GM21367 (cell line): ENCODE results near the gene IRF4.
"Not testable (repeated sequence)": the region's sequence is repeated elsewhere in the genome, so short reads cannot be mapped to it uniquely, and the experiment has no call there.

Experiments
- ATAC-seq: cut with Tn5 transposase; IDR thresholded peaks from one replicate; pipeline ENCODE4 v1.9.1; 2021; ENCODE audit not compliant: unreplicated experiment

The IRF4 gene

GRCh38 chr6:411402-412145 lies 20.0 kb downstream of the IRF4 start:
- no peak for ATAC-seq

DNA sequence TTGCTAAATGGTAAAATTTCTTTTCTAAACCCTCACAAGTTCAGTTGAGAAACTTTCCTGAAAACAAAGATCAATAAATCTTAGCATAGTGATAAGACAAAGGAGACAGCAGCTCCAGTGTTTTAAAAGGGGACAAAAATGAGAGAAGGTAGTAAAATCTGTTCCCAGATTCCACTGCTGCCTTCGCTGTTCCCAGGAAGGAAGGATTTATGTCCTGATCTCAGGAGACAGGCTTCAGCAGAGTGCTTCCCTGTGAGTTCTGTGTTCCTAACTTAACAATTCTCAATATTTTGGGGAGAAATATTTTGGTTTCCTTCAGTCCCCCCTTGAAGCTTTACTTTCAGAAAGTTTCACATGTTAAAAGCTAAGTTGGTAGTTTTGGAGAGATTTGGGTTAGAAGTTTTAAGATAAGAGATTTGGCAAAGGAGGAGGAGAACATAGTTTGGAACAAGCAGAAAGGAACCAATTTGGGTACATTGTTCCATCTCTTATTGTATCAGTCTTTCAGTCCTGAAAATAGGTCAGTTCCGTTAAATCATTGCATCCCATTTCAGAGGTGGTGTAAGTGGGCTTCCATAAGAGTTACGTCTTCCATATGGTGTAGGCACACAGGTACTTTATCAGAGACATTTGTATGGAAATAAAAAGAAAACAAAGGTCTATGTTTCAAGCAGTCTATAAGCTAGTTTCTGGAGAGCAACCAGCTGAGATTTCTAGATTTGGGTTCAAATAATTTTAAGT lies 20.8 kb downstream of the IRF4 start:
- ATAC-seq, result no peak

DNA sequence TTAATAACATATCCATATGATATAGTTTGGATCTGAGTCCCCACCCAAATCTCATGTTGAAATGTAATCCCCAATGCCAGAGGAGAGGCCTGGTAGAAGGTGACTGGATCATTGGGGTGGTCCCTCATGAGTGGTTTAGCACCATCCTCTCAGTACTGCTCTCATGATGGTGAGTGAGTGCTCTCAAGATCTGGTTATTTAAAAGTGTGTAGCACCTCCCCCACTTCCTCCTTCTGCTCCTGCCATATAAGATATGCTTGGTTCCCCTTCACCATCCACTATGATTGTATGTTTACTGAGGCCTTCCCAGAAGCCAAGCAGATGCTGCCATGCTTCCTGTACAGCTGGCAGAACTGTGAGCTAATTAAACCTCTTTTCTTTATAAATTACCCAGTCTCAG lies 22.9 kb downstream of the IRF4 start:
- ATAC-seq, result no peak

GRCh38 chr6:415087-415486 lies 23.5 kb downstream of the IRF4 start:
- ATAC-seq, result no peak

GRCh38 chr6:421211-421610 lies 29.7 kb downstream of the IRF4 start:
- no peak for ATAC-seq

- peak; percentile 79 for ATAC-seq
These were observed 31.0 kb downstream of the IRF4 start for GRCh38 chr6:422433-423054.

DNA sequence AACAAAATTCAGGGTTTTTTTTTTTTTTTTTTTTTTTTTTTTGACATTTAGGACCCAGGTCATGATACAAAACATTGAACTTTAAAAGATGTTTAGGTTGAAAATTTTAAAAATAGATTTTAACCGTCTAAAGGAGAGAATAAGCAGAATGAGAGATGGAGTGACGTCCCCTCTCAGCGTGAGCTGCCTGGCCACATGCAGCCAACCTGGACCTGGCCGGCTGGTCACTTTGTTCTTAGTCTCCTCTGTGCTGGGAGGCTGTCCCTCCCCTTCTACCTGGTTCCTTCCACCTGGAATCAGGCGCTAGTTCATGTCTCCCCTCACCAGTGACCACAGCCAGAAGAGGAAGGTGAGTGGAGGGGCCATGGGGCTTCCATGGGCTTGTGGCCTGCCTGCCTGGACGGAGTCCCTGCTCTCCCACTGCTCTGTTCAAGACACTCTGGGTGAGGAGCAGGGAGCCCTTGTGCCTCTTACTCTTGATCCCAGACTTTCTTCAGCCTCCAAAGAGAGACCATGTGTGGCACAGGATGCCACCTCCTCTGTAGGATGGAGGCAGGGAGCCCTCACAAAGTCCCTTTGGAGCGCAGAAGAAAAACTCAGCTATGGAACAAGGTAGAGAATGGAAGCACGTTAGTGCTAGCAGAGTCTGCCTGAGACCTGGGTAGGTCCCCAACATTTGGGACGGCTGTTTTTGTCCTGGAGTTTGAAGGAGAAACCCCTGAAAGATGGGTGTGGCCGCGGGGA lies 31.7 kb downstream of the IRF4 start:
- no peak for ATAC-seq

DNA sequence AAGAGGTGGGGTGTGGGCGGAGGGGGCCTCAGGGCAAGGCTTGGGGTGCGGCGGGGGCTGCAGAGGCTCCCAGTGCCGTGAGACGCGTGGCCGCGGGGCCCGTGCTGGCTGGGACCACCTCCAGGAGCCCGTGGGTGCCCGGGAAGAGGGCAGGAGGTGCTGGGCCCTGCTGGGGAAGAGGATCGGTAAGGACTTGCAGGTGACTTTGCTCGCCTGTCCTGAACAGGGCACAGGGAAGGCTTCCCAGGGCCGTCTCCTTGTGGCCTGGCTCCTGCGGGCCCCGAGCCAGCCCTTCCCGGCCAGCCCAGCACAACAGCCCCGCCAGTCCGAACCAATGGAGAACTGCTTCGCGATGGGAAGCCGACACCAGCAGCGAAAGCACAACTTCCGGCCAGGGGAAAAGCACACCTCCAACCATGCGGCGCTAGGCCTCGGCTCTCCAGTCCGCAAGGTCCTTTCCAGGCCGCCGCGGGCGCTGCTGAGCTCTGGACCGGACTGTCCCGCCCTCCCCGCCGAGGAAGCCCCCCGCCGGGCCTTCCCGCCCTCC lies 32.3 kb downstream of the IRF4 start:
- ATAC-seq, result no peak

DNA sequence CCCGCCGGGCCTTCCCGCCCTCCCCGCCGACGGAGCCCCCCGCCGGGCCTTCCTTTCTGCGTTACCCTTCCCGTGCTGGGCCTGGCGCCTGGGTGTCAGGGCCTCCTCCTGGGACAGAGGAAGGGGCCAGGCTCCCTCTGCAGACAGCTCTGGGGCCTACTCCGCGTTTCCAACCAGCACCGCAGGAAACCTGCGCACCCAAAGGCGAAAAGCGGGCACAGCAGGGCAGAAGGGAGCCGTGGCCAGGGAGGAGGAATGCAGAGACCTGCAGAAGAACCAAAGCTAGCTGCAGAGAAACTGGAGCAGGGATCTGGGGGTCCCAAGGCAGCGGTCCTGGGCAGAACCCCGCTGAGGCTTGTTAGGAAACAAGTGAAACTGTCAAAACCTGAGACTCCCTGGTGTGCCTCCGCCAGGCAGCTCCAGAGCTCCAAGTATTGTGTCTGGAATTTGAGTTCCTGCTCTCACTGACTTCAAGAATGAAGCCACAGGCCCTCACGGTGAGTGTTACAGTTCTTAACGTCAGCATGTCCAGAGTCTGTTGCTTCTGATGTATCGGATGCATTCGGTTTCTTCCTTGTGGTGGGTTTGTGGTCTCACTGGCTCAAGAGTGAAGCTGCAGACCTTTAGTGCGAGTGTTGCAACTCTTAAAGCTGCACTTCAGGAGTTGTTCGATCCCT lies 33.3 kb downstream of the IRF4 start:
- no peak for ATAC-seq

- ATAC-seq, result not testable (repeated sequence)
These were observed 33.9 kb downstream of the IRF4 start for GRCh38 chr6:425418-425788.

DNA sequence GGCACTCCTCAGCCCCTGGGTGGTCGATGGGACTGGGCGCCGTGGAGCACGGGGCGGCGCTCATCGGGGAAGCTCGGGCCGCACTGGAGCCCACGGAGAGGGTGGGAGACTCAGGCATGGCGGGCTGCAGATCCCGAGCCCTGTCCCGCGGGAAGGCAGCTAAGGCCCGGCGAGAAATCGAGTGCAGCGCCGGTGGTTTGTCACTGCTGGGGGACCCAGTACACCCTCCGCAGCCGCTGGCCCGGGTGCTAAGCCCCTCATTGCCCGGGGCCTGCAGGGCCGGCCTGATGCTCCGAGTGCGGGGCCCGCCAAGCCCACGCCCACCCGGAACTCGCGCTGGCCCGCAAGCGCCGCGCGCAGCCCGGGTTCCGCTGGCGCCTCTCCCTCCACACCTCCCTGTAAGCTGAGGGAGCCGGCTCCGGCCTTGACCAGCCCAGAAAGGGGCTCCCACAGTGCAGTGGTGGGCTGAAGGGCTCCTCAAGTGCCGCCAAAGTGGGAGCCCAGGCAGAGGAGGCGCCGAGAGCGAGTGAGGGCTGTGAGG lies 34.7 kb downstream of the IRF4 start:
- ATAC-seq, result not testable (repeated sequence)

GRCh38 chr6:428047-428603 lies 36.6 kb downstream of the IRF4 start:
- ATAC-seq, result no peak

GRCh38 chr6:429515-430121 lies 38.1 kb downstream of the IRF4 start:
- no peak for ATAC-seq

DNA sequence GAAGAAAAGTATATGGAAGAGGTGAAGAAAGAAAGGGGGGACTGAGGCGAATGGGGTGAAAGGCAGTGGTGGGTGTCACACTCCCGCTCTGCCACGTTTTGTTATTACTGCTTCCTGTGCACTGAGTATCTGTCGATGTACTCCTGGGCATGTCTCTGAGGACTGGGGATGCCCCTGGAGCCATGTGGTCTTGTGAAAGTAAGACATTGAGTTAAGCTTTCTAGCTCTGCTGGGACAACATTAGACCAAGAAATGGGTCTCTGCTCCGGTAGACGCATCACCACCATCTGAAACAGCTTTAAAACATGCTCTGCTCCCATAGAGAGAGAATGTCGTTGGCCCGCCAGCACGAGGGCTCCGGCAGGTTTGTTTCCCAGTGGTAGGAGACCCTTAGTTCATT lies 40.0 kb downstream of the IRF4 start:
- ATAC-seq, result no peak

GRCh38 chr6:431986-432385 lies 40.4 kb downstream of the IRF4 start:
- ATAC-seq, result no peak

DNA sequence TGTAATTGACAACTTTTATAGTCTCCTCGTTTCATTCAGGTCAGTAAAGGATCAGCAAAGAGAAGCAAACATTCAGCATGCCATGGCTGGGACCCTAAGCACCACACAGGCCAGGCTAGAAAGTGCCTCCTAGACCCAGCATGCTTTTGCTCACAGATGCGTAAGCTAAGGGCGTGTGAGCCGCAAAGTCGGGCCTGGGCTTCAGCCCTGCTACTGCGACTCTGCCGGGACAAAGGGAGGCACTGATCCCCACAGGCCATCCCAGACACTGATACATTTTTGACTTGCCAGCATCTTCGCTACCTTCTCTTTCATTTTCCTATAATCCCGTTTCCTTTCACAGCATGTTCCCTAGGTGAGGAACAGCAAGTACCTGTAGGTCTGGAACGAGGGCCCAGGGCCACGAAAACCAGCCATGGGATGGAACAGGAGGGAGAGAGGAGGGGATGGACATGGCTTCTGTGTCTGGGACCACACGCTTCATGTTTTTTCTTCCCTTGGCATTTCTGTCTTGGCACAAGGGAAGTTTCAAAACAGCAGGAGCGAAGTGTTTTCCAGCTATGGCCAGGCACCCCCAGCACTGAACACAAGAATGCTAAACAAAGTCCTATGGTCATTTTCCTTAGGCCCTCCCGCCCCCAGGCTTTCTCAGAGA lies 42.6 kb downstream of the IRF4 start:
- ATAC-seq, result no peak

- ATAC-seq, result no peak
These were observed 44.1 kb downstream of the IRF4 start for GRCh38 chr6:435441-436307.
